ENCODE data around the gene AIFM3.
"Not testable (repeated sequence)": the region's sequence is repeated elsewhere in the genome, so short reads cannot be mapped to it uniquely, and the experiment has no call there.

The AIFM3 gene

GRCh38 chr22:20940186-20940651 lies 26.8 kb upstream of the AIFM3 start:
- DNase-seq, result no peak
- H3K36me3 ChIP-seq (replicated peaks), result peaks cover 10% of the 10 kb centered on the region
- H3K27me3 ChIP-seq (replicated peaks), result no peaks in the 10 kb centered on the region
- no peak for TF ChIP-seq CTCF (IDR thresholded peaks at IDR 0.05; ENCODE audit: low read depth, low read length, missing control alignments)
- H3K27ac ChIP-seq, result no peak overlapping the region
- no peak overlapping the region for H3K4me3 ChIP-seq (ENCODE audit: low read depth, low read length)
- in situ Hi-C loops (cut with HindIII; ENCODE audit: low pct_ligation_motif_present, low sequenced_read_pairs), result no loop called here

GRCh38 chr22:20940904-20941385 lies 26.1 kb upstream of the AIFM3 start:
- TF ChIP-seq CTCF (IDR thresholded peaks at IDR 0.05; ENCODE audit: low read depth, low read length, missing control alignments), result no peak
- Histone ChIP-seq H3K27me3 (replicated peaks) (no peaks in the 10 kb centered on the region), H3K27ac (no peak overlapping the region), H3K4me3 (ENCODE audit: low read depth, low read length) (no peak overlapping the region), H3K36me3 (replicated peaks) (peaks cover 5% of the 10 kb centered on the region)
- in situ Hi-C loops (cut with HindIII; ENCODE audit: low pct_ligation_motif_present, low sequenced_read_pairs), result no loop called here
- no peak for DNase-seq

- H3K36me3 ChIP-seq (replicated peaks); H3K4me3 ChIP-seq (ENCODE audit: low read depth, low read length); DNase-seq; in situ Hi-C loops (cut with HindIII; ENCODE audit: low pct_ligation_motif_present, low sequenced_read_pairs); H3K27ac ChIP-seq; H3K27me3 ChIP-seq (replicated peaks): not testable (repeated sequence)
Measured at GRCh38 chr22:20942203-20942902, 24.7 kb upstream of the AIFM3 start.

GRCh38 chr22:20943104-20943933 lies 23.7 kb upstream of the AIFM3 start:
- Histone ChIP-seq H3K36me3 (replicated peaks) (no peaks in the 10 kb centered on the region), H3K27ac (no peak overlapping the region), H3K27me3 (replicated peaks) (no peaks in the 10 kb centered on the region), H3K4me3 (ENCODE audit: low read depth, low read length) (no peak overlapping the region)
- DNase-seq, result no peak
- in situ Hi-C loops (cut with HindIII; ENCODE audit: low pct_ligation_motif_present, low sequenced_read_pairs), result no loop called here
- no peak for TF ChIP-seq CTCF (IDR thresholded peaks at IDR 0.05; ENCODE audit: low read depth, low read length, missing control alignments)

GRCh38 chr22:20944042-20944441 lies 23.0 kb upstream of the AIFM3 start:
- H3K27ac ChIP-seq, result no peak overlapping the region
- H3K27me3 ChIP-seq (replicated peaks), result no peaks in the 10 kb centered on the region
- no peak for TF ChIP-seq CTCF (IDR thresholded peaks at IDR 0.05; ENCODE audit: low read depth, low read length, missing control alignments)
- H3K36me3 ChIP-seq (replicated peaks), result no peaks in the 10 kb centered on the region
- in situ Hi-C loops (cut with HindIII; ENCODE audit: low pct_ligation_motif_present, low sequenced_read_pairs), result no loop called here
- no peak for DNase-seq
- H3K4me3 ChIP-seq (ENCODE audit: low read depth, low read length), result no peak overlapping the region

- H3K36me3 ChIP-seq (replicated peaks), result peaks cover 7% of the 10 kb centered on the region
- H3K27ac ChIP-seq, result peak overlapping the region; percentile 30
- no peak for TF ChIP-seq CTCF (IDR thresholded peaks at IDR 0.05; ENCODE audit: low read depth, low read length, missing control alignments)
- no peaks in the 10 kb centered on the region for H3K27me3 ChIP-seq (replicated peaks)
- in situ Hi-C loops (cut with HindIII; ENCODE audit: low pct_ligation_motif_present, low sequenced_read_pairs), result no loop called here
- H3K4me3 ChIP-seq (ENCODE audit: low read depth, low read length), result no peak overlapping the region
- no peak for DNase-seq
Measured at GRCh38 chr22:20945578-20945934, 21.5 kb upstream of the AIFM3 start.

All from brain microvascular endothelial cell (primary cell).